Dermis blood vessel endothelial cell (primary cell): ENCODE results near the gene VAV3. TPM values are rescaled to one million over a fixed set of nuclear protein-coding genes. Genes with fewer than 3 reads are reported as not detected.

Source experiments
- DNase-seq: peaks from one replicate; pipeline ENCODE4 v3.0.0; 2010
- total RNA-seq: library from RNA; depleted of rRNA; stranded (reverse); fragments of >200 nt; gene quantifications from 2 replicates; pipeline ENCODE4 v1.2.3, GENCODE V29; 2014

Gene VAV3
- total RNA-seq, 1 donor from 2014 or later, result 57.0 TPM

DNA sequence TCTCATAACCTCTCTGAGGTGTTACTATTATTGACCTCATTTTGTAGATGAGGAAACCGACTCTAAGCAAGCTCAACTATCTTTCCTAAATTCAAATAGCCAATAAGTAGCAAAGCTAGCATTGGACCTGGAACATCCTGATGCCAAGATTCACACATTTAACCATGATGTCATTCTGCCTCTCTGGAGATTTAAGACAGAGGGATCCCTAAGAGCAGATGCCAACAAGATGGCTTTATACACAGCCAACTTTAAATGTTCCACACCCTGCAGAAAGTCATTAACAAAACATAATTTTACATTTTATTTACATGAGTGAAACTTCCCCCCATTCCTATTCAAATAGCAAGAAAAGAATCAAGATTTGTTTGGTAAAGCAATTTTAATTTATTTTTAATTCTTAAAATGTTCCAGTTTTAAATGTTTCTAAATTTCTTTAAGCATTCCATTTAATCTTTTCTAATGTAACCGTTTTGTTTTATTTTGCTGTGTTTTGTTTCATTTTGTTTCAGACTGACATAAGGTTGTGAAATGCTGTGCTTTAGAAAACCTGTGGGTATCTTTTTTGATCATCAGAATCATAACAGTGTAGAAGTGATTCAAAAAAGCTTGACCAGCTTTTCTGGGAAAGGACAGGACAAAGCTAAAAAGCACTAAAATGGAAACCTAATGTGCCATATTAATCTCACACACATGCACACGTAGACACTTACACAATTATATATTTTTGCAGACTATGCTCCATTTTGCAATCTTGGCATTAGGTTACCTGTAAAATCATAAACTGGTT, 7.6 kb upstream of the VAV3 start:
- DNase-seq, result no peak

GRCh38 chr1:107966550-107966949, 1.6 kb upstream of the VAV3 start:
- DNase-seq, result peak; percentile 81

GRCh38 chr1:107964336-107965109, 457 bp downstream of the VAV3 start:
- peak; percentile 41 for DNase-seq

GRCh38 chr1:107963601-107964335, 1.2 kb downstream of the VAV3 start:
- DNase-seq, result peak; percentile 60

DNA sequence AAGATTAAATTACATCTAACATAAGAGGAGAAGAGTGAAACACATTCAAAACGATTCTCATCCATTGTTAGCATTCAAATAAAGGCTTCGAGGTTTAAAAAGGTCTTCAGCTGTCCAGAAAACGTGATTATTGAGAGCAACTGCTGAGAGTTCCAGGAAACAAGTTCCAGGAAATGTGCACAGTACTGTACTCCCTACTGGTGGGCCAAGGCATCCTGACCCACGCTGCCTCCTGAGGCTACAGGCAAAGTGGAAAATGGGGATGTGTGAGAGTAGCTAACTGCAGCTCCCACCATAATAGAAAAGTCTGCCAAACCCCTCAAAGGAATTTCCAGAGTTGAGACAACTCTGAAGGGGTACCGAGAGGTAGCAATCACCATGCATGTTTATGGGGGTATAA, 2.0 kb downstream of the VAV3 start:
- peak; percentile 56 for DNase-seq

- no peak for DNase-seq
Measured at GRCh38 chr1:107954719-107955415, 10.1 kb downstream of the VAV3 start.

GRCh38 chr1:107954126-107954525, 10.9 kb downstream of the VAV3 start:
- no peak for DNase-seq

DNA sequence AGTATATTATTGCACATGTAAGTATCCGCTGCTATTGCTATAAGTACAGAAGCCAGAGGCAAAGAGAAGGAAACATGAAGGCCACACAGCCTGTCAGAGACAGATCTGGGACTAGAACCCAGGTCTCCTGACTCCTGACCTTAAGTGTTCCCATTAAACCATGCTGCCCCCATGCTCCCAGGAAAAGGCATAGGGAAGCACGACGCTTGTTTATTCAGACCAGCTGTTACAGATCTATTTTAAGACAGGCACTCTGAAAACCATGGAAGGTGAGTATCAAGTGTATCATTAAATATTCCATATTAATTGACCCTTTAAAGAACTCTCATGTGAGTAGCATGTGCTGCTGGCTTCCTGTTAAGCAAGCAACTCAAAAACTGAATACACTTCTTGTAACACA, 11.4 kb downstream of the VAV3 start:
- DNase-seq, result no peak

- DNase-seq, result peak; percentile 72
Measured at GRCh38 chr1:107952989-107953388, 12.0 kb downstream of the VAV3 start.

- DNase-seq, result no peak
Measured at GRCh38 chr1:107950464-107950863, 14.5 kb downstream of the VAV3 start.

DNA sequence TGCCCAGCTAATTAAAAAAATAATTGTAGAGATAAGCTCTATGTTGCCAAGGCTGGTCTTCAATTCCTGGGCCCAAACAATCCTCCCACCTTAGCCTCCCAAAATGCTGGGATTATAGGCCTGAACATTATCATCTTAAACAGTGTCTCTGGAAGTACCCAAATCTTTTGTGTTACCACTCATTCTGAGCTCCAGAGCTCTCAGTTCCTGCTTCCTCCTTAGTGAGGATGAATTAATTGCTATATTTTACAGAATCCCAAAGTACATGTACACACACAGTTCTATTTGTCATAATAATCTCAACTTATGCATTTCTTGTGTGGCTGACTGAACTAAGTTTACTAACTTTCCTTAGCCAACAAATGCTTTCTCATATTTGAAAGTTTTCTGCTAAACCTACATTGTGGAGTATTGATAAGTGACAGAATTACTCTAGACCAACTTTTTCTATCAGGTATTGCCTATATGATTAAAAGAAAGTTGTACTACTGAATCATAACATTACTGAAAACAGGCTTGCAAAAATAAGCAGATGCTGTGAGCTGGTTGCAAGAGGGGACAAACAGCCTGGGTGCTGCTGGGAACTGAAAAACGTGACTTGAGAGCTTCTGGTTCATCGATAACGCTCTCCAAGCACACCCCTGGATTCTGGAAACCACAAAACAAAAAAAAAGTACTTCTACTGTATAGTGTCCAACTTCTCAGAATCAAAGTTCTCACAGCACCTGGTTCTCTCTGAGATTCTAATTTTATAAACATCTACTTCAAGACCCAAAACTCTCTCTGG, 15.3 kb downstream of the VAV3 start:
- DNase-seq, result no peak

GRCh38 chr1:107946794-107947193, 18.2 kb downstream of the VAV3 start:
- DNase-seq, result no peak

- DNase-seq, result no peak
Measured at GRCh38 chr1:107943694-107944093, 21.3 kb downstream of the VAV3 start.

DNA sequence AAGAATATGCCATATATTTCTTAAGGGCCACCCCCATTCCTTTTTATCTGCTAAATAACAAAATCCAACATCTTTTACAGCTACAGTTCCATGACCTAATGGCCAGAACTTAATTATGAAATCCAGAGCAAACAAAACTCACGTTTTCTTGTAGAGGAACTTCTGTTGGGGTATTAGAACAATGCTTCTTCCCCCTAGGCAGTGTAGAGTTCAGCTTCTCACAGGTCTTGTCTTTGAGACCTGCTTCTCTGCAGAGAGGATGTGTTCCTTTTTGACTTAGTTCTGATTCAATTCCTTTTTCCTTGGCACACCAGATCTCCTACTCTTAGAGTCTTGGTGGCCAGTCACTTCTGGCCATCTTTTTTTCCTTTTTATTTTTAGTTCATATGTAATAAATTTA, 22.2 kb downstream of the VAV3 start:
- DNase-seq, result no peak

DNA sequence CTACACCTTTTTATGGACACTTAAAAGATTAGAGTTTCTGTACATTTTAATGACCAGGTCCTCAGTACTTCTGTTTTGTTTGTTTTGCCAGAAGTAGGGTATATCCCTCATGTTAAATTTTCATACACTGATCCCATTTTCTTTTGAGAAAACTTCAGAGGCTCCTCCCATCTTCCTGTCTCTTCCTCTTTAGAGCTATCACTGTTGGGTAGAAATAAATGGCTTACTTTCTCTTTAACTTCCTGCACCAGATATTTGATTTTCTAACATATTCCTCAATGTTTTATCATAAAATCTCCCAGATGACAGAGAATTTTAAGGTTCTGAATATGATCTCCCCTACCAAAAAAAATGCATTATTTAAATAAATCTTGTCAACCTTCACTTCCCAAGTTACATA, 23.4 kb downstream of the VAV3 start:
- DNase-seq, result no peak

DNA sequence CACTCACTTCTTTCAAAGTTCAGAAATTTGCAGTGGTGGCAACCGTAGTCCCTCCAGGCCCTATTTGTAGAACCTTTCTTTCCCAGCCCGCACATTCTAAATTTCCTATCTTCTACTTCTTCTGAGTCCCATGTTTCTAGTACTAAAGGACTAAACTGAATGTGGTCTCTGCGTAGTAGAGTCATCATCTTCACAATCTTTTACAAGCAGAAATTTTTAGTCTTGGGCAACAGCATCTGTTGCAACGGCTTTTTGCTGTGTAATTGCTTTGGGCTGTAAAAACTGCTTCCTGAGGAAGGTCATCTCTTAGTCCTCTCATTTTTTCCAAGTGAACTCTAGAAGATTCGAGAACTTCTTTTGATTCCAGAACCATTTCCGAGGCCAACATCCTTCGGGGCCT, 23.9 kb downstream of the VAV3 start:
- DNase-seq, result no peak

DNA sequence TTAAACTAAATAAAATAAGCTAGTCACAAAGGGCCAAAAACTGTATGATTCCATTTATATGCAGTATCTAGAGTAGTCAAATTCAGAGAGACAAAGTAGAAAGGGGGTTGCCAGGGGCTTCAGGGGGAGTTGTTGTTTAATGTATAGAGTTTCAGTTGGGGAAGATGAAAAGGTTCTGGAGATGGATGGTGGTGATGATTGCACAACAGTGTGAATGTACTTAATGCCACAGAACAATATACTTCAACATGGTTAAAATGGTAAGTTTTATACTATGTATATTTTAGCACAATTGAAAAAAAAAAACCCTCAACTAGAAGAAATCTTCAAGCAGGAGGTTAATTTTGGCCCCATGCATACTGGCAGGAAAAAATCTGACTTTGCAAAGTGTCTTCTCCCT, 24.3 kb downstream of the VAV3 start:
- no peak for DNase-seq

DNA sequence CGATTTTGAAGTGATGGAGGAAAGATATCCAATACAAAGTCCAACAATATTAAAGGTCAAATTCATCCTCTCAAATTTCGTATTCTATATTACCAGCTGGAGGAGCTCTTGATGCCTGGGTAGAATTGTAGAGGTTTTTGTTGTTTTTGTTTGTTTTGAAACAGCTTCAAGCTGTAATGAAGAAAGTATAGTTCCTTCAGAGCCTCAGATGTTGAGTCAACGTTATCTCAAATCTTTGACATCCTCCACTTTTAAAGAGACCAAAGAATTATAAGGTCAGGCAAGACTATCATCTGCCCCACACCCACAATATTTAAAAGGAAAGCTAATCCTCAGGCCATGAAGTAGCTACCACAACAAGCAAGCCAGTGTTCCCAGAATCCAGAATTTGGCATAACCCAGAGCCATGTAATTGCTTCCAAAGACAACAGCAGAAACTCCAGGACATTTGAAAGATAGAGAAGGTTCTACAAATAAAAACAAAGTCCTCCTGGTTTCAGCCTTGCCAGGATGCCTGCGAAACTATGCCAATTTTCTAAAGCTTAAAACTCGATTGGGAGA, 24.9 kb downstream of the VAV3 start:
- DNase-seq, result no peak

GRCh38 chr1:107939256-107939655, 25.7 kb downstream of the VAV3 start:
- no peak for DNase-seq

DNA sequence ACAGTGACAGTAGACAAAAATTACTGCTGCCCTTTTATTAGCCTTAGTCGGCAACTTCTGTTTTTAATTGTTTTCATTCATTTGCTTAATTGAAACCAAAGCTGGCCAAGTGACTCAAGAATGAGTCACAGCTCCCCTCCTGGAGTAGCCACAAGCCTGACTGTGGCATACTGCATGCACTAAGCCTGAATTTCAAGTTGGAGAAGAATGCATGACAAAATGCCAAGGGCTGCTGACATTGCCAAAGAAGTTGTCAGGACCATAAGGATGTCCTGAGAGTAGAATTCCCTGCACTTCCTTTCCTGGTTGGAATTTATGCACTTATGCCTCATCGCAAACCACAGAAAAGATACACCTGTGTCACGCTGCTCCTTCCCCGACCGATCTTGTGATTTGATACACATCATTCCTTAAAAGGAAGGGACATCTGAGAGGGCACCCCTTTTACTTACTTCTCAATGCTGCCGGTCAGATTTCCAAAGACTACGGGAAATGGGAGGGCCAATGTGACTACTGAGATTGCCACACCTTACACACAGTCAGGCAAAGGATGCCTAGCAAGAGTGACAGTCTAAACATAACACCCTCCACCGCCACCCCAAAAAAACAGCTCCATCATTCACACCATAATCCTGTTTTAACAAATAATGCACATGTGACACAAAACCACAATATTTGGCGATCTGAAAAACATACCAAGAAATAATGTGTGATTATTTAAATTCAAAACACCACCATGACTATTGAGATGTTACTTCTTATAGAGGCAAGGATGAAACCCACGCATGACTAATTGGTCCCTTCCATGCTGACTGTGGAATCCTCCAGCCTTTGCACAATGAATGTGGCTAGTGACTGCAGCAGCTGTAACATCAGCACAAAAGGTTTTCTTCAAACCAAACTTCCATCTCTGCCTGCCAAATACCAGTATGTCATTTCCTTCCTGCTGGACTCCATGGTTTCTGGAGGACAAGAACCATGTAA, 28.2 kb downstream of the VAV3 start:
- peak; percentile 92 for DNase-seq
